Endothelial cell of umbilical vein (primary cell): Measurements from ENCODE around the gene CACNA1C. TPM values are rescaled to one million over a fixed set of nuclear protein-coding genes. Genes with fewer than 3 reads are reported as not detected.

Experiments used
- BruUV-seq: library from RNA; stranded (reverse); fragments of 400-500 nt; replicated peaks from 2 replicates; lab custom pipeline; 2021; lab: Mats Ljungman, UMichigan
- CTCF ChIA-PET: fragments of 300-600, 350-600 bp; sonication (Branson Sonifier 250); formaldehyde crosslinking; loops from one replicate; lab custom pipeline; 2021; ENCODE audit warnings: antibody characterized with exemption, inconsistent platforms; lab: Charles Lee
- POLR2A ChIA-PET: fragments of 300-600, 350-600 bp; sonication (Branson Sonifier 250); formaldehyde crosslinking; loops from one replicate; lab custom pipeline; 2021; ENCODE audit warnings: antibody characterized with exemption, inconsistent platforms; lab: Charles Lee
- DNase-seq: peaks from one replicate; pipeline ENCODE4 v3.0.0-alpha.2; 2011; ENCODE audit warnings: low read depth, low spot score
- FAIRE-seq: peaks from 2 replicates; lab custom pipeline; 2011; peaks lifted over from hg19 to GRCh38; lab: Jason Lieb, UNC
- H2AFZ ChIP-seq: 2 replicates; pipeline ENCODE4 v1.6.0; 2012; ENCODE audit warnings: low read depth, low read length, control low read depth, inconsistent platforms
- H3K27ac ChIP-seq: 2 replicates; pipeline ENCODE4 v1.5.1; 2011; ENCODE audit warnings: low read depth, mild to moderate bottlenecking, control low read depth, low read length, moderate library complexity; ENCODE audit not compliant: insufficient read depth
- H3K27me3 ChIP-seq, 2 experiments: 2 replicates each; pipeline versions ENCODE4 v1.6.0 to v1.6.1; 2011; ENCODE audit warnings: low read length in 2 of 2, mixed read lengths in 1 of 2; ENCODE audit not compliant: control insufficient read depth in 2 of 2, insufficient read depth in 2 of 2
- H3K36me3 ChIP-seq, 2 experiments: 2 replicates in 1 of 2; 3 replicates in 1 of 2; pipeline ENCODE4 v1.5.1; 2011; ENCODE audit warnings: low read length in 2 of 2, mild to moderate bottlenecking in 1 of 2, moderate library complexity in 1 of 2; ENCODE audit not compliant: control insufficient read depth in 2 of 2, insufficient read depth in 2 of 2; ENCODE audit errors: extremely low read depth in 1 of 2
- H3K4me1 ChIP-seq: 3 replicates; pipeline ENCODE4 v1.5.1; 2011; ENCODE audit warnings: mild to moderate bottlenecking, low read length; ENCODE audit not compliant: control insufficient read depth, insufficient read depth; ENCODE audit errors: extremely low read depth
- H3K4me2 ChIP-seq: 2 replicates; pipeline ENCODE4 v1.6.1; 2011; ENCODE audit warnings: low read length, control low read depth, mixed read lengths; ENCODE audit not compliant: insufficient read depth
- H3K4me3 ChIP-seq, 3 experiments: fragments of 200-600 bp in 1 of 3; sonication (generic), shearing (Covaris generic) in 1 of 3; replicated peaks in 1 of 3; 2 replicates each; pipeline ENCODE4 v1.5.1; 2011 to 2016; ENCODE audit warnings: control low read depth in 3 of 3, low read length in 3 of 3, mild to moderate bottlenecking in 2 of 3, inconsistent platforms in 1 of 3, low read depth in 1 of 3, moderate library complexity in 1 of 3; ENCODE audit not compliant: insufficient read depth in 1 of 3
- H3K79me2 ChIP-seq: 2 replicates; pipeline ENCODE4 v1.6.0; 2012; ENCODE audit warnings: low read length, inconsistent platforms; ENCODE audit not compliant: control insufficient read depth, insufficient read depth
- H3K9ac ChIP-seq: replicated peaks from 2 replicates; pipeline ENCODE3; 2011; ENCODE audit warnings: low read length, control low read depth; ENCODE audit not compliant: insufficient read depth; ENCODE audit errors: extremely low read depth
- H3K9me1 ChIP-seq: replicated peaks from 3 replicates; pipeline ENCODE4 v1.6.0; 2011; ENCODE audit warnings: mild to moderate bottlenecking, low read length; ENCODE audit not compliant: control insufficient read depth, insufficient read depth; ENCODE audit errors: extremely low read depth
- H3K9me3 ChIP-seq: replicated peaks from 2 replicates; pipeline ENCODE4 v1.5.1; 2012; ENCODE audit warnings: low read length, inconsistent platforms; ENCODE audit not compliant: control insufficient read depth, insufficient read depth
- H4K20me1 ChIP-seq: replicated peaks from 2 replicates; pipeline ENCODE3; 2011; ENCODE audit warnings: mild to moderate bottlenecking, low read length; ENCODE audit not compliant: control insufficient read depth, insufficient read depth; ENCODE audit errors: extremely low read depth
- EZH2 ChIP-seq: IDR thresholded peaks from 2 replicates; pipeline ENCODE4 v1.6.1; 2012; ENCODE audit warnings: borderline replicate concordance, low read depth, mild to moderate bottlenecking, moderate library complexity, low read length, inconsistent platforms; ENCODE audit not compliant: severe bottlenecking
- FOS ChIP-seq: IDR thresholded peaks from 2 replicates; pipeline ENCODE4 v1.6.1; 2011; ENCODE audit warnings: mild to moderate bottlenecking, low read length, moderate library complexity, borderline replicate concordance; ENCODE audit not compliant: insufficient read depth
- GATA2 ChIP-seq: IDR thresholded peaks from 2 replicates; pipeline ENCODE4 v1.7.0; 2011; ENCODE audit warnings: low read depth, mild to moderate bottlenecking, moderate library complexity, mixed read lengths, low read length; ENCODE audit not compliant: insufficient read length, insufficient read depth
- JUN ChIP-seq: IDR thresholded peaks from 2 replicates; pipeline ENCODE4 v1.6.1; 2011; ENCODE audit warnings: borderline replicate concordance, low read depth; ENCODE audit not compliant: insufficient read length, insufficient read depth
- MYC ChIP-seq: IDR thresholded peaks from one replicate; pipeline ENCODE4 v1.6.1; 2011; ENCODE audit warnings: mild to moderate bottlenecking, low read depth, low read length
- POLR2A ChIP-seq: IDR thresholded peaks from 2 replicates; pipeline ENCODE4 v1.6.1; 2012; ENCODE audit warnings: low read depth, mild to moderate bottlenecking, control low read depth, low read length
- POLR2AphosphoS5 ChIP-seq: IDR thresholded peaks from 2 replicates; pipeline ENCODE4 v1.6.1; 2012; ENCODE audit warnings: low read depth, mild to moderate bottlenecking, control low read depth, low read length, moderate library complexity; ENCODE audit not compliant: insufficient read depth
- dilution Hi-C: fragments of 300-500 bp; cut with MboI; formaldehyde crosslinking; loops from one replicate; pipeline ENCODE4 v1.15.0; 2019; ENCODE audit warnings: low sequenced_read_pairs; ENCODE audit not compliant: extremely low pct_ligation_motif_present
- intact Hi-C: fragments of 100-400 bp; cut with micrococcal nuclease; formaldehyde crosslinking; loops from one replicate; pipeline ENCODE4 v1.10.0; 2022
- polyA plus RNA-seq, 4 experiments: library from polyadenylated mRNA; depleted of rRNA in 3 of 4; stranded (reverse) in 3 of 4; unstranded in 1 of 4; fragments of >200 nt; gene quantifications; 2 replicates each; pipeline versions ENCODE4 v1.2.1 to v1.2.3, GENCODE V29; 2011 to 2012; ENCODE audit warnings: missing spikeins in 1 of 4
- total RNA-seq: library from RNA; stranded (reverse); gene quantifications from 2 replicates; pipeline ENCODE4 v1.2.3, GENCODE V29; 2021
- TF ChIP-seq, protein P1 (sequence below): IDR thresholded peaks from 2 replicates; pipeline ENCODE4 v1.6.1; 2011; ENCODE audit not compliant: insufficient read depth, insufficient read length
- TF ChIP-seq, protein P2 (sequence below), 2 donors: IDR thresholded peaks; 1 replicate in 1 of 2; 2 replicates in 1 of 2; pipeline ENCODE4 v1.5.1; 2011; ENCODE audit warnings: low read length in 2 of 2, mild to moderate bottlenecking in 2 of 2, moderate library complexity in 2 of 2, control low read depth in 1 of 2, inconsistent platforms in 1 of 2, low read depth in 1 of 2; ENCODE audit not compliant: insufficient read depth in 1 of 2; ENCODE audit errors: extremely low read depth in 1 of 2

The CACNA1C gene
- total and polyA plus RNA-seq, 2 donors (not counting 3 experiments of a cell fraction or from before 2014, with no cell fraction given), result not detected

- ChIA-PET CTCF (no interaction called here), POLR2A (no interaction called here)
- TF ChIP-seq MYC (no peak), EZH2 (no peak), POLR2AphosphoS5 (no peak), GATA2 (no peak), FOS (no peak), POLR2A (no peak), JUN (no peak)
- TF ChIP-seq, protein P1, sequence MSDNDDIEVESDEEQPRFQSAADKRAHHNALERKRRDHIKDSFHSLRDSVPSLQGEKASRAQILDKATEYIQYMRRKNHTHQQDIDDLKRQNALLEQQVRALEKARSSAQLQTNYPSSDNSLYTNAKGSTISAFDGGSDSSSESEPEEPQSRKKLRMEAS, result no peak
- TF ChIP-seq, protein P2, sequence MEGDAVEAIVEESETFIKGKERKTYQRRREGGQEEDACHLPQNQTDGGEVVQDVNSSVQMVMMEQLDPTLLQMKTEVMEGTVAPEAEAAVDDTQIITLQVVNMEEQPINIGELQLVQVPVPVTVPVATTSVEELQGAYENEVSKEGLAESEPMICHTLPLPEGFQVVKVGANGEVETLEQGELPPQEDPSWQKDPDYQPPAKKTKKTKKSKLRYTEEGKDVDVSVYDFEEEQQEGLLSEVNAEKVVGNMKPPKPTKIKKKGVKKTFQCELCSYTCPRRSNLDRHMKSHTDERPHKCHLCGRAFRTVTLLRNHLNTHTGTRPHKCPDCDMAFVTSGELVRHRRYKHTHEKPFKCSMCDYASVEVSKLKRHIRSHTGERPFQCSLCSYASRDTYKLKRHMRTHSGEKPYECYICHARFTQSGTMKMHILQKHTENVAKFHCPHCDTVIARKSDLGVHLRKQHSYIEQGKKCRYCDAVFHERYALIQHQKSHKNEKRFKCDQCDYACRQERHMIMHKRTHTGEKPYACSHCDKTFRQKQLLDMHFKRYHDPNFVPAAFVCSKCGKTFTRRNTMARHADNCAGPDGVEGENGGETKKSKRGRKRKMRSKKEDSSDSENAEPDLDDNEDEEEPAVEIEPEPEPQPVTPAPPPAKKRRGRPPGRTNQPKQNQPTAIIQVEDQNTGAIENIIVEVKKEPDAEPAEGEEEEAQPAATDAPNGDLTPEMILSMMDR (IDR thresholded peaks at IDR 0.05; ENCODE audit: extremely low read depth in 1 of 2, insufficient read depth in 1 of 2, low read depth in 1 of 2, low read length in 2 of 2), result no peak
- no TSS peak for BruUV-seq
- H3K4me2 ChIP-seq, result no peak overlapping the region
- no peaks in the 10 kb centered on the region for H4K20me1 ChIP-seq
- dilution Hi-C loops (no loop called here), intact Hi-C loops (no loop called here)
- no peak overlapping the region for H3K4me3 ChIP-seq
- H3K9ac ChIP-seq, result no peak overlapping the region
- DNase-seq (no peak), FAIRE-seq (no peak)
- H2AFZ ChIP-seq, result no peak overlapping the region
- H3K27ac ChIP-seq, result no peak overlapping the region
- no peaks in the 10 kb centered on the region for H3K27me3 ChIP-seq
- H3K9me3 ChIP-seq, result no peaks in the 10 kb centered on the region
- no peaks in the 10 kb centered on the region for H3K79me2 ChIP-seq
- no peaks in the 10 kb centered on the region for H3K9me1 ChIP-seq
- no peaks in the 10 kb centered on the region for H3K36me3 ChIP-seq
- H3K4me1 ChIP-seq, result no peaks in the 10 kb centered on the region
These were observed 440.3 kb downstream of the CACNA1C start for GRCh38 chr12:2493086-2493485.
